GM18873 (cell line): ENCODE results near the gene COX17.
"Not testable (repeated sequence)": the region's sequence is repeated elsewhere in the genome, so short reads cannot be mapped to it uniquely, and the experiment has no call there.

Source experiments
- ATAC-seq: cut with Tn5 transposase; IDR thresholded peaks from one replicate; pipeline ENCODE4 v1.9.1; 2021; ENCODE audit warnings: mild to moderate bottlenecking, moderate library complexity, moderate number of reproducible peaks; ENCODE audit not compliant: unreplicated experiment, low FRiP score

The COX17 gene, protein sequence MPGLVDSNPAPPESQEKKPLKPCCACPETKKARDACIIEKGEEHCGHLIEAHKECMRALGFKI

DNA sequence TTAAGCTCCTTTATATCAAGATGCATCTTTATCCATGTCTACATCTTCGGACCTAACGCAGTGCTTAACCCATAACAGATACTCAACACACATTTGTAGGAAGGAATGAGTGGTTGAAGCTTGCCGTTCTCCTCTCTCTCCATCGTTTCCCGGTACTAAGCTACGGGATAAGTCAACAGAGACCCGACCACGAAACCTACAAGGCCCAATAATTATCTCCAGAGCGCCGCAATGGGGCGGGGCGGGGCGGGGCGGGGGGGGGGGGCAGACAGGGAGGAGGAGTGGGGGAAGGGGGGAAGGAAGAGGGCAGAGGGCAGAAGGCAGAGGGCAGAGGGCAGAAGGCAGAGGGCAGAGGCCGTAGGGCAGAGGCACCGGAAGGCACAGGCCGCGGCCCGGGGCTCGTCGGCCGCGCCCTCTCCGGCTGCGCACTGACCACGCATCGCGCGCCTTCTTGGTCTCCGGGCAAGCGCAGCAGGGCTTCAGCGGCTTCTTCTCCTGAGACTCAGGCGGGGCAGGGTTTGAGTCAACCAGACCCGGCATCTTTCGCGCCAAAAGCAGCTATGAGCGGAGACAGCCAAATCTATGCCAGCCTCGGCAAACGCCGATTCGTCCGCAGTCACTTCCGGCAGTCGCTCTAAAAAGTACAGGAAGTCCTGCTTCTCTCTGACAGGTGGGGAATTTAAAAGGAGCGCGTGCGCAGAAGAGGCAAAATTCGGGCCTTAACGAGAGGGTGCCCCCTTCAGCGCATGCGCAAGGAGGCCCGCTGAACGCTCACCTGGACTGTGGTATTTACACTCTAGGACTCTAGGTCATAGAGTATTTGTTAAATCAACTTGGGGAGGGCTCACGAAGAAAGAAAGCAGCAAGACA is at the start of gene COX17:
TSS of gene COX17 (minus strand) at position 636 of the 870 bp plus-strand sequence. CDS start at position 540, 96 bp downstream.
- ATAC-seq, result peak; percentile 91

DNA sequence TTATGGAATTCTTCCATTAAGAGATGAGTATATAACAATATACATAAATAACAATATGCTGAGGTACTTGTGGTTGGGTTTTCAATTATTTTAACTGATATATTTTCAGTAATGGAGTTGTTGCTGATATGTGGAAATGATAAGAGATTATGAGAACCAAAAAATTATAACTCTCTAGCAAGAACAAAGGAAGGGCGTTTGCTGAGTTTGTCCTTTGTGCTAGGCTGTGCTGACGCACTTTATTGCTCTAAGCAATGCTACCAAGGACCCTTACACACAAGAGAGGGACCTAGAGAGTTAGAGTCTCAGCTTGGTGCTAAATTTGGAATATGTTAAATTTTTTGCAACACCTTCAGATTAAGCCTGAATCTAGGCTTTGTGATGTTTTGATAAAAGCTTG is 49.7 kb upstream of the COX17 start:
- ATAC-seq, result no peak

DNA sequence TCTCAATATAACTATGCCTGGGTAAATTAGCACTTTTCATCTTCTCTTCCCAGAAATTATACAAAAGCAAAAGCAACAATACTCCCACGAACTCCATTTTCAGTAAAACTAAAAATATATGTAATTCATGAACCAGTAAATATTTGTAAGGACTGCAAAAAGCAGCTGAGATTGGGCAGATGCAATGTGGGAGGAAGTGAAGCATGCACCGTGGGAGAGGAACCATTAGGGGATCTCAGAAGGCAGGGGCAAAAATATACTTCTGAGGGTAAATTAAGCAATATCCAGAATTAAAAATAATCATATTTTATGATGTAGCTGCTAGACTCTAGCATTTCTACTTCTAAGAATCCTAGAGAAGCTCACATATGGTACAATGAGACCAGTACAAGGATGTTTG is 45.8 kb upstream of the COX17 start:
- no peak for ATAC-seq

DNA sequence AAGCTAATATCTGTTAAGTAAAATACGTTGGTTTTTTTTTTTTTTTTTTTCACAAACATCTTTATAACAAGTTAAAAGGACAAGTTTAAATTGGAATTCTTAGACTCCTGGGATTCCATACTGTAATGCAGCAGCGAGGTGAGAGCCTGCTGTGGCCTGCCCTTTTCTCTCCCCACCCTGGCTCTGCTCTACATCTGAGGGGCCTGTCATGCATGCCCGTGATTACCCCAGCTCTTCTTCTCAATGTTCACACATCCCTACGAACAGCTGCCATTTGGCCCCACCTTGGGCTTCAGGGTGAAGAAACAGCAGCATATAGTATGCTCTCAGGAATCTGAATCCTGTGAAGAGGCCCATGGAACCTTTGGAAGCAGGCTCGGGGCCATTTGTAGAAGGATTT is 40.3 kb upstream of the COX17 start:
- ATAC-seq, result no peak

DNA sequence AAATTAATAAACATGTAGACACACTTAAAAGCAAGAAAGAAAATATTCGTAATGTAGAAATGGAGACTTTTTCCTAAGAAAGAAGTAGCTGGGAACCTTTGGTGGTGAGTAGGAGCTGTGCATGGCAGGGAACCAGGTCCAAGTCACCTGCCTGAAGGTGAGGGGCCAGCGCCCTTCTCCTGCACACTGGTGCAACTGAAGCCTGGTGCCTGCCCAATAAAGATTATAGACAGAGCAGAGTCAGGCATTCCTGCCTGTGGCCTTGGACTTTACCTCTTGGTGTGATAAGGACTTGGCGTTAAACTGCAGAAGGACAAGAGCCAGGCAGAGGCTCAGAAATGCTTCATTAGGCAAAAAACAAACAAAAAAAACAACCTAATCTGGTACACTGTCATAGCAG is 39.8 kb upstream of the COX17 start:
- no peak for ATAC-seq

DNA sequence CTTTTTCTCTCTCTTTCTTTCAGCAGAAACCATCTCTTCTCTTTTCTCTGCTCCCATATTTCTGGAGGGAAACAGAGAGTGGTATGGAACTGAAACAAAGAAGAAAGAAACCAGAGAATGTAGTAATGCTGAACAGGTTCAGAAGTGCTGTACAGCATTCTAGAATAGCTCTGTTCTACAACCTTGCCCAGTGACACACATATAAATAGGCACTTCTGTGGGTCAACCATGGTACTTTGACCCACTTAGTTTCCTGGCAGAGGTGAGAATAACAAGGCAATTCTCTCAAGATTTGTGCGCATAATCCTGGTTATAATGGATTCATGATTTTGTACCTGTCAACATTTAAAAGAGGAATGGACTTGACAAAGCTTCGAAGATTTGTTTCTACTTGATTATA is 37.9 kb upstream of the COX17 start:
- ATAC-seq, result no peak

DNA sequence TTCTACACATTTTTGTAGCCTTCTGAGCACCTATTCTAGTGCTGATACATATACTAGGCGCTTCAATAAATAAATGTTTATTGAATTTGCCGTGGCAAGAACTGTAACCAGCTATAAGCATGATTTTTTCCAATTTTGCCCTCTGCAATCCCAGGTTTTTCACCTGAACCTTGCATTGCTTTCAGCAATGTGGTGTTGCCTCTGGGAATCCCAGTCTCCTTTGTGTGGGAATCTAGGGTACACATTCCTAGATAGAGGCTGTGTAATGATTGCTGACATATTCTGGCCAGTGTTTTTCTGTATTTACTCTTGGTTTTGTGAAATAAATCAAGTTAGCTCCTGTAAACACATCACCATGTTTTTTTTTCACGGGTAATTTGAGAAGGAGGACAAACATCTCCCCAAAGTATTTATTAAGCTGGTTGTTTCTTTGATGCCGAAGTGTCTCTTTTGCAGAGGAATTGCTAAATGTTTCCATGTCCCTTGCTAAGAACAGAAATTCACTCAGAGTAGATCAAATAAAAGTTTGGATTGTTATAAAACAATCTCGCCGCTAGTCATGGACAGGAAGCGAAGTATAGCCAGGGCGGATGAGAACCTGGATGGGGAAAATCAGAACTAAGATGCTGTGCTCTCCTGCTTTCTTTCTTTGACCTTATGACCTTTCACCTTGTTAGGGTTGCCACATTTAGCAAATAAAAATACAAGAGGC is 26.8 kb upstream of the COX17 start:
- ATAC-seq, result no peak

DNA sequence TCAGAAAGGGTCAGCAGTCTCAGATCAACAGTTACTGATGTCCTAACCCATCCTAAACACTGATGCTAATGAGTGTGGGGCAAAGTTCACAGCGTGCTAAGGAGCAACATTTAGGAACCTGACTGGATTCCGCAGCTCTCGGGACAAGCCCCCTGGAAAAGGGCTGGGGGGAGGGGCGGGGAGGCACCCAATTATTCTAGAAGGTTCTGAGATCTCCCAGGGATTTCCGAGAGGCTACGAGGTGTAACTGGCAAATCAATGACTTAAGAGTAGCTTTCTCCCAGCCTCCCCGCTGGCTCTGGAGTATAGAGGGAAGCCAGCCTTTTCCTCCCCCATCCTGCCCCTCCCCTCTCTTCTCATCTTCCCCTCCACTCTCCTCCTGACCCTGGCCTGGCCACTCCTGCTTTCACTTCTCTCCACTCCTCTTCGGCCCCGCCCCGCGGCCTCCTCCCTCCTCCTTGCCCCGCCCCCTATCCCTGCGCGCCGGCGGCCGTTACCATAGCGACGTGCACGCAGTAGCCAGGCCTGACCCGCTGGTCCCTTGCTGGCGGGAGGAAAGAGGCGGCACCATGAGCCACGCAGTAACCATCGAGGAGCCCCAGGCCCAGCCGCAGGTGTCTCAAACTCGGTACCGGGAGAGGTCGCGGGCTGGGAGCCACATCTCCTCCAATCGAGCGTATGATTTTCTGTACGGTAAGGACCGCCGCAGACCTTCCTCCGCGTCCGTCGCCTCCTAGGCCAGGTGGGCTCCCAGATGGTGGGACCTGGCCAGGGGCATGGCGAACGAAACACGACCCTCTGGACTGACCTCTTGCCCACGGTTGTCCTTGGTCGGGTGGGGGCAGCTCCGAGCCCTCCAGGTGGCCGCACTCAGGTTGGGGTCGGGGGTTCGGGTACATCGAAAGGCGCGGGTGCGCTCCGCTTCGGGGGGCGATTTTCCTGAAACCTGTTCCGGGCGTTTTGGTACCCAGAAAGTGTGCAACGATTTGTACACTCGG is 25.6 kb upstream of the COX17 start, which contains the start of gene CFAP91:
TSS of gene CFAP91 (plus strand) at position 493 of the 998 bp plus-strand sequence. CDS start at position 570, 77 bp downstream.
- ATAC-seq, result peak; percentile 72

DNA sequence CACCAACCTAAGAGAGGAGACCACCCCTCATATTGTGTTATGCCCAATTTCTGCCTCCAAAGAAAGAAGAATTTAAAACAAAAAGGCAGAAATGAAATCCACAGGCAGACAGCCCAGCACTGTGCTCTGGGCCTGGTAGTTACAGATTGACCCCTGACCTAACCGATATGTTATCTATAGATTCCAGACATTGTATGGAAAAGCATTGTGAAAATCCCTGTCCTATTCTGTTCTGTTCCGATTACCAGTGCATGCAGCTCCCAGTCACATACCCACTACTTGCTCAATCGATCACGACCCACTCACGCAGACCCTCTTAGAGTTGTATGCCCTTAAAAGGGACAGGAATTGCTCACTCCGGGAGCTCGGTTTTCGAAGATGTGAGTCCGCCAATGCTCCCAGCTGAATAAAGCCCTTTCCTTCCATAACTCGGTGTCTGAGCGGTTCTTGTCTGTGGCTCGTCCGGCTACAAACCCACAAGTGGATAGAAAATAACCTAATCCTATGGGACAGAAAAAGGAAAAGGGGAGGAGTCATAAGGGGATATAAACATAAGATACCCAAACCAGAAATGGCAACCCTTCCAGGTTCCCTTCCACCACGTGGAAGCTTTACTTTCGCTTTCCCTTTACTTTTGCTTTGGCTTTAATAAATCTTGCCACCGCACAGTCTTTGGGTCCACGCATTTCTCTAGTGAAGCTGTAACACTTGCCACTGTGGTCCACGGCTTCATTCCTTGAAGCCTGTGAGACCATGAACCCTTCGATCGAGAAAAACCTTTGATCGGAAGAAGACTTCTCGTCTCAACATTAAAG is 23.9 kb upstream of the COX17 start:
- ATAC-seq, result peak; percentile 13

DNA sequence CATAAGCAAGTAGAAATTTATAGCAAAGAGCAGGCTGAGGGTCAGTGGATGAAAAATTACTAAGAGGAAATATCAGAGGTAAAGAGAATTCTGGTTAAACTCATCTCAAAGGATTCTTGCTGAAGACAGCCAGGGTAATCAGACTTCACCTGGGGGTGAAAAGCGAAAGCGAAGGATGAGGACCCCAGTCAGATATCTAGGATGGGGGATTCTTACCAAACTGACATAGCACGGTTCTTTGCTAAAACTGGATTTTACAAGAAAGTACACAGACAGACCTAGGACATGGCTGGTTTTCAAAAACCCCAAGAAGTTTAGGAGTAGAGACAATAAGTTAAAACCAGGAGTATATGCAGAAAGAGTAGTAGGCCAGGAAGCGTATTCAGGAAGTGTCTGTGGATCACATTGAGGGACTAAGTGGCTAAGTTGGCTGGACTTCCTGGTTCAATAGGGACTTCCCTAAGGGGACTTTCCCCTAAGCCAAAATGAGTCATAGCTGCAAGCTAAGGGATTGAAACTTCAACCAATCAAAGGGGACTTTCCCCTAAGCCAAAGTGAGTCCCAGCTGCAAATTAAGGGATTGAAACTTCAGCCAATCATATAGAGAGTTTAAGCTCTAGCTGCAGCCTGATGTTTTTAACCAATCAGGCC is 23.2 kb upstream of the COX17 start:
- ATAC-seq, result peak; percentile 36

DNA sequence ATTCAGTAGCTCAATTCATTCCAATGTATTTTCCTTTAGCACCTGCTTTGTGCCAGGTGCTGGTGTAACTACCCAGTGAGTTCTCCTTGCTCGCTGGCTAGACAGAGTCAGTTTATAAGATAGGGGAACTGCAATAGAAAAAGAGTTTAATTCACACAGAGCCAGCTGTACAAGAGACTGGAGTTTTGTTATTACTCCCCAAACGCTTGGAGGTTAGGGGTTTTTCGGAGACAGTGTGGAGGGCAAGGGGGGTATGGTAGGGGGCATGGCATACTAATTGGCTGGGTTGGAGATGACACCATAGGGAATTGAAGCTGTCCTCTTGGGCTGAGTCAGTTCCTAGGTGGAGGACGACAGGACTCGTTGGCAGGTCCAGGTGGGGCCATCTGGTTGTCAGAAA is 20.2 kb upstream of the COX17 start:
- ATAC-seq, result peak; percentile 61

DNA sequence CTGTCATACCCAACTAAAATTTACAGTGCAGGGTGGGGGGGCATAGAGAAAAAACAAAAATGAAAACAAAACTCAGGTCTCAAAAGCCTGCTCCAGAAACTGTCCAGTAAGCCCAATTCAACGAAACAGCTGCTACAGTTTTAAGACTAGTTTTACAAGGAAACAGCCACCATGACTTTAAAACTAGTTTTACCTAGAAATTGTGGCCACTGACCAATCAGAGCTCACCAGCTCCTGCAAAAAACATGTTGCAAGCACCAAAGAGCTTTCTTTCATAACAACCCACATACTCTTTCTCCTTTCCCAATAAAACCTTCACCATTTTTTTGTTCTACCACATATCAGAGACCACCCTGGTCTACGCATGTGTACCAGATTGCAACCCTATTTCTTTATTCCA is 18.3 kb upstream of the COX17 start:
- no peak for ATAC-seq

DNA sequence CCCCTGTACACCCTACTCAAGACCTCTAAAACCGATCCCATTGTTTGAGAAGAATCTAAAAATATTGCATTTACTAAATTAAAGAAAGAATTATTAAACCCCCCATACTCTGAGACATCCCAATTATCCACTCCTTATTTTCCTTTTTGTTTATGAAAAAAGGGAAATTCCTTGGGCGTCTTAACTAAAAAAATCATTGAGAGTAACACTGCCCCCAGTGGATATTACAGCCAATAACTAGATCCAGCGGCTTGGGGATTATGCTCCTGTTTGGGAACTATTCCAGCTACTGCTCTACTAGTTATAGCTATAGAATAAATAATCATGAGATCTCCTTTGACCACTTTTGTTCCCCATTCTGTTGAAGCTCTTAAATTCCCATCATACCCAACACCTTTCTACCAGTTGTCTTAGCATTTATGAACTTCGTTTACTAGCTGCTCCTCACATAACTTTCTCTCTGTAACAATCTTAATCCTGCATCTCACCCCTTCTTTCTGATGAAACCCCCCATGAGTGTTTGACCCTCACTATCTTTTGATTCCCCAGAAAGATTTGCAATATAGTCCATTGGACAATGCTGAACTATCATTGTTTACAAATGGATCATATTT is 12.9 kb upstream of the COX17 start:
- no peak for ATAC-seq

DNA sequence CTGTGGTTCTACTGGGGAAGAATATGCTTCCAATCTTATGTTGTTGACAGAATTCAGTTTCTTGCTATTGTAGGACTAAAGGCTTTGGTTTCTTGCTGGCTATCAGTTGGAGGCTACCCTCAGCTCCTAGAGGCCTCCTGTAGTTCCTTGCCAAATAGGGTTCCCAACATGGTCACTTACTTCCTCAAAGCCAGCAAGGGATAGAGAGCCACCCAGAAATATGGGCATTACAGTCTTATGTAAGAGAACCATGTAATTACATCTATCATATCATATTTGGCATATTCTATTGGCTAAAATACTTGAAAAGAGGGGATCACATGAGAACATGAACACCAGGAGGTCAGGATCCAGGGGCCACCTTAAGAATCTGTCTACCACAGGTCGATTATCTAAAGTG is 6.2 kb upstream of the COX17 start:
- no peak for ATAC-seq

DNA sequence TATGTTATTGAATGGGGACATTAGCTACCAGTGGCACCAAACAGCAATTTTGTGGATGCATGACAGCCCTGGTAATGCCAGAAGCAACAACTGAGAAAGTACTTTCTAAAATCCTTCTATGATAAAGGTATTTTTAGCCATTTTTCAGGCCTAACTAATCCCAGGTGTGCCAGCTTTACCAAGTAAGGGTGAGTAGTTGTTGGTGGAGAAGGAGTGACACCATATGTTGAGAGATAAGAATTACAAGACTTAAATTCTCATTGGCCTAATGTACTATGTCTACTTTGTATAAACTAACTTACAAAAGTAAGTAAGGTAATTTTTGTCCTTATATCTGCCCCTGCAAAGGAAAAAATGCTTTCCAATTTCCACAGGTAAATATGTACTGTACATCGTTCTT is 4.1 kb upstream of the COX17 start:
- ATAC-seq, result no peak

DNA sequence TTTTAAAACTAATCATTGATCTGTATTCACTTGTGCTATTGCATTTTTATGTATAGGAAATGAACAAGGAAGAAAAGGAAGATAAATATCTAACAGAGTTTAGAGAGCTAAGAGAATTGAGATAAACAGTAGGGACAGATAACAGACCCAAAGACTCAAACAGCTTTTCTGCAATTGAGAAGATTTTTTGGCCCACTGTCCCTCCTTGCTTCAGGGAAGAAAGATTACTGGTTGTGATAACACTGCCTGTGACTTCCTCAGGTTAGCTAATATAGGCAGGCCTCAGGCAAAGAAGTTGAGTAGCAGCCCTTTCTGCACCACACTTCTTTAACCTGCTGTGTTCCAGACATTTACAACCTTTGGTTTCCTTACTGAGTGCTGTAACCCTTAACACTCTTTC is 2.7 kb upstream of the COX17 start:
- no peak for ATAC-seq

DNA sequence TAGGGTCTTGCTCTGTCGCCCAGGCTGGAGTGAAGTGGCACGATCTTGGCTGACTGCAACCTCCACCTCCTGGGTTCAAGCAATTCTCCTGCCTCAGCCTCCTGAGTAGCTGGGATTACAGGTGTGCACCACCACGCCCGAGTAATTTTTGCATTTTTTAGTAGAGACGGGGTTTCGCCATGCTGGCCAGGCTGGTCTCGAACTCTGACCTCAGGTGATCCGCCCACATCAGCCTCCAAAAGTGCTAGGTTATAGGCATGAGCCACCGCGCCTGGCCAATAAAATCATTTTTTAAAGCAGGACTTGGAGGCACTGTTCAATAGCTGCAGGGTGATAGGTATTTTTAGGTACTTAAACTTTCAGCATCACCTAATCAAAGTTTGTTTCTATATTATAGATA is 1.0 kb upstream of the COX17 start:
- ATAC-seq, result not testable (repeated sequence)

DNA sequence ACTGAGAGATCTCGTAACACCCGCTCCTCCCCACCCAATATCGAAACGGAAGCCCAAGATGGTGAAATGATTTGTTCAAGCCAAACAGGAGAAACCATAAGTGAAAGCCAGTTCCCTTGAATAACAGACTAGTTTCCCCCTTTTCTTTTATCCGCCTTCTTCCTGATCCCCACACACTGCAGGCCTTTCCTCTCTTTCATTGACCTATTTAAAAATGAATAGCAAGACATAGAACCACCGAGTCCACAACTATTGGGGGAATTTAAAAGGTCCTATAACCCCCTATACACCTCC is 382 bp upstream of the COX17 start:
- no peak for ATAC-seq

DNA sequence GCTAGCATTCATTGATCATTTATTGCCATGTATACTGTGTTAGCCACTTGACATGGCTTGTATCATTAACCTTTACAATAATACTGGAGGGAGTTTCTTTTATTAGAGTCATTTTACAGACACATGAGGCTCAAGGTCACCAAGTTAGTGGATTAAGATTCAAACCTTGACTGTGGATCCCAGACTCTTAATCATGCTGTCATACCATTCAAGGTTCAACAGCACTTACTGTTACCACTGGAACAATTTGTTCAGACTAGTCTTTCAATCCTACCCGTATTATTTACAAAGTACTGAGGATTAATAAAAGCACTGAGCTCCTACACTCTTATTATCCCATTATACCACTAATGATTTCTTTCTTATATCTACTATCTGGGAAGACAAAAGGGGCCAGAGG is 1.2 kb downstream of the COX17 start:
- no peak for ATAC-seq
